NCI-H1436 (cell line): ENCODE measurements around the gene PROB1.
"Not testable (repeated sequence)": the region's sequence is repeated elsewhere in the genome, so short reads cannot be mapped to it uniquely, and the experiment has no call there.

Experiments
- DNase-seq: peaks from one replicate; lab custom pipeline; 2025; lab: John Stamatoyannopoulos, UW

PROB1 gene

GRCh38 chr5:139394654-139395566, at the start of gene PROB1:
Gene PROB1 (minus strand): TSS chr5:139395104. CDS start chr5:139395081, 23 bp downstream.
- no peak for DNase-seq

GRCh38 chr5:139443831-139444453, 49.0 kb upstream of the PROB1 start:
- no peak for DNase-seq

- DNase-seq: not testable (repeated sequence)
Measured at GRCh38 chr5:139440416-139440815, 45.5 kb upstream of the PROB1 start.

GRCh38 chr5:139439013-139439903, 44.4 kb upstream of the PROB1 start, which contains the start of gene DNAJC18:
Gene DNAJC18 (minus strand): TSS chr5:139439525. CDS start chr5:139439445, 80 bp downstream.
- DNase-seq: peak; percentile 89

- no peak for DNase-seq
Measured at GRCh38 chr5:139438707-139439012, 43.8 kb upstream of the PROB1 start.

GRCh38 chr5:139435676-139436075, 40.8 kb upstream of the PROB1 start:
- no peak for DNase-seq

GRCh38 chr5:139431706-139432105, 36.8 kb upstream of the PROB1 start:
- no peak for DNase-seq

GRCh38 chr5:139430015-139430414, 35.1 kb upstream of the PROB1 start:
- DNase-seq: no peak

GRCh38 chr5:139426203-139426885, 31.4 kb upstream of the PROB1 start:
- DNase-seq: no peak

- DNase-seq: no peak
Measured at GRCh38 chr5:139425497-139425896, 30.6 kb upstream of the PROB1 start.

- DNase-seq: peak; percentile 32
Measured at GRCh38 chr5:139422307-139422893, 27.5 kb upstream of the PROB1 start.

- DNase-seq: no peak
Measured at GRCh38 chr5:139419226-139420192, 24.6 kb upstream of the PROB1 start.

GRCh38 chr5:139418793-139419192, 23.9 kb upstream of the PROB1 start:
- DNase-seq: no peak

GRCh38 chr5:139417214-139417613, 22.3 kb upstream of the PROB1 start:
- DNase-seq: no peak

GRCh38 chr5:139416651-139417050, 21.7 kb upstream of the PROB1 start:
- DNase-seq: no peak

GRCh38 chr5:139415869-139416268, 21.0 kb upstream of the PROB1 start:
- no peak for DNase-seq

GRCh38 chr5:139415221-139415861, 20.4 kb upstream of the PROB1 start:
- DNase-seq: no peak

- DNase-seq: no peak
Measured at GRCh38 chr5:139414581-139415130, 19.8 kb upstream of the PROB1 start.

GRCh38 chr5:139413963-139414362, 19.1 kb upstream of the PROB1 start:
- DNase-seq: no peak
